ENCODE data around the gene TOR3A.

TOR3A gene

DNA sequence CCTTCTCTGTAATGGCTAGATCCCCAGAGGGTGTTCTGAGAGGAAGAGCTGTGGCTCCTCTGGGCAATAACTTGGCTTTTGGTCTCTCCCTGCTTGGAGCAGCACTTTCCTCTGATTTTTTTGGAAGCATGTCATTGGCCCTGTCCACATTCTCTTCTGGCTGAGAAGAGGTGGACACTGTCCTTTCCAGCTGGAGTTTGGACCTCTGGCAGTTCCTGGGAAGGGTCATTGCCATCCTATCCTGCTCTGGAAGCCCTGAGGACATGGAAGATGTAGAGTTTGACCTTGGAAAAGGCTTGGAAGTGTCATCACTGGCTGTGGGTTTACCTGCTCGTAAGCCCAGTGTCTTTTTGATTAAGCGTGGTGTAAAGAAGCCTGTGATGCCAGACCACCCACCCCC, 26.8 kb downstream of the TOR3A start:
- no peaks in the 10 kb centered on the region for H3K27me3 ChIP-seq (ENCODE audit: control insufficient read depth, low read length)
- no peak overlapping the region for H3K4me2 ChIP-seq (ENCODE audit: low read length)
- TF ChIP-seq CTCF (IDR thresholded peaks at IDR 0.05; ENCODE audit: low read depth, low read length, poor library complexity, severe bottlenecking) (no peak), EZH2phosphoT487 (IDR thresholded peaks at IDR 0.05; ENCODE audit: borderline replicate concordance, low read length) (no peak)
- no peak overlapping the region for H3K27ac ChIP-seq (ENCODE audit: low read depth, low read length)
- H3F3A ChIP-seq (ENCODE audit: control insufficient read depth, insufficient read depth): no peaks in the 10 kb centered on the region
- no peaks in the 10 kb centered on the region for H4K20me1 ChIP-seq (ENCODE audit: control insufficient read depth, insufficient read depth, low read depth, low read length)
- no peaks in the 10 kb centered on the region for H3K9me3 ChIP-seq (ENCODE audit: control insufficient read depth, insufficient read depth, low read length)
- H3K36me3 ChIP-seq (ENCODE audit: control insufficient read depth, low read length): peaks cover 39% of the 10 kb centered on the region
- no peaks in the 10 kb centered on the region for H3K79me2 ChIP-seq (ENCODE audit: control insufficient read depth, low read length)
- no peaks in the 10 kb centered on the region for H3K9me2 ChIP-seq (replicated peaks; ENCODE audit: control insufficient read depth, low read length)
- H3K4me1 ChIP-seq (ENCODE audit: control insufficient read depth, low read length): peaks cover 32% of the 10 kb centered on the region
- no peak overlapping the region for H3K4me3 ChIP-seq (ENCODE audit: low read length)

- peaks cover 49% of the 10 kb centered on the region for H3K36me3 ChIP-seq (ENCODE audit: control insufficient read depth, low read length)
- H4K20me1 ChIP-seq (ENCODE audit: control insufficient read depth, insufficient read depth, low read depth, low read length): no peaks in the 10 kb centered on the region
- no peaks in the 10 kb centered on the region for H3K9me3 ChIP-seq (ENCODE audit: control insufficient read depth, insufficient read depth, low read length)
- H3F3A ChIP-seq (ENCODE audit: control insufficient read depth, insufficient read depth): no peaks in the 10 kb centered on the region
- no peak overlapping the region for H3K27ac ChIP-seq (ENCODE audit: low read depth, low read length)
- no peak for TF ChIP-seq EZH2phosphoT487 (IDR thresholded peaks at IDR 0.05; ENCODE audit: borderline replicate concordance, low read length)
- no peak for TF ChIP-seq CTCF (IDR thresholded peaks at IDR 0.05; ENCODE audit: low read depth, low read length, poor library complexity, severe bottlenecking)
- H3K4me2 ChIP-seq (ENCODE audit: low read length): no peak overlapping the region
- H3K4me3 ChIP-seq (ENCODE audit: low read length): no peak overlapping the region
- no peaks in the 10 kb centered on the region for H3K9me2 ChIP-seq (replicated peaks; ENCODE audit: control insufficient read depth, low read length)
- no peaks in the 10 kb centered on the region for H3K27me3 ChIP-seq (ENCODE audit: control insufficient read depth, low read length)
- H3K79me2 ChIP-seq (ENCODE audit: control insufficient read depth, low read length): no peaks in the 10 kb centered on the region
- H3K4me1 ChIP-seq (ENCODE audit: control insufficient read depth, low read length): peaks cover 33% of the 10 kb centered on the region
Observed at GRCh38 chr1:179115181-179115580, 33.3 kb downstream of the TOR3A start.

DNA sequence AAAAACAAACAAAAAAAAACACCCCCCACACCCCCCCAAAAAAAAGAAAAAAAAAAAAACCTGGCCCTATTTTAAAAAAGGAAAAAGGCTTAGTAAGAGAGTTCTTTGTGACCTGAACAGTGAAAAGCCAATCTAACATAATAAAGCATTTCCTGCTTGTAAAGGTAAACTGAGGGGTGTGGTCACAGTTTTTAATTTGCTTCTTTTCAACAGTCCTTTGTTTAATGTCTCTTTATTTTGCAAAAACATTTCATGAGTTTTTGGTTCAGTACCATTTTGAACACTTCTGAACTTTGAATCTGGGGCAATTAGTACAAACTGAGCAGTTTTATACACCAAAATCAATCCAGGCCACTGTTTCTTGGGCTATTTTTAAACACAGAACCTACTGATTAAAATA, 37.6 kb downstream of the TOR3A start:
- no peaks in the 10 kb centered on the region for H3K27me3 ChIP-seq (ENCODE audit: control insufficient read depth, low read length)
- no peaks in the 10 kb centered on the region for H3F3A ChIP-seq (ENCODE audit: control insufficient read depth, insufficient read depth)
- H3K4me1 ChIP-seq (ENCODE audit: control insufficient read depth, low read length): peaks cover 13% of the 10 kb centered on the region
- H3K79me2 ChIP-seq (ENCODE audit: control insufficient read depth, low read length): no peaks in the 10 kb centered on the region
- no peaks in the 10 kb centered on the region for H4K20me1 ChIP-seq (ENCODE audit: control insufficient read depth, insufficient read depth, low read depth, low read length)
- H3K9me3 ChIP-seq (ENCODE audit: control insufficient read depth, insufficient read depth, low read length): no peaks in the 10 kb centered on the region
- no peak overlapping the region for H3K27ac ChIP-seq (ENCODE audit: low read depth, low read length)
- H3K36me3 ChIP-seq (ENCODE audit: control insufficient read depth, low read length): peaks cover 28% of the 10 kb centered on the region
- no peak overlapping the region for H3K4me2 ChIP-seq (ENCODE audit: low read length)
- H3K4me3 ChIP-seq (ENCODE audit: low read length): no peak overlapping the region
- TF ChIP-seq CTCF (IDR thresholded peaks at IDR 0.05; ENCODE audit: low read depth, low read length, poor library complexity, severe bottlenecking) (no peak), EZH2phosphoT487 (IDR thresholded peaks at IDR 0.05; ENCODE audit: borderline replicate concordance, low read length) (no peak)
- no peaks in the 10 kb centered on the region for H3K9me2 ChIP-seq (replicated peaks; ENCODE audit: control insufficient read depth, low read length)

- Histone ChIP-seq H3K36me3 (ENCODE audit: control insufficient read depth, low read length) (peaks cover 25% of the 10 kb centered on the region), H3K27me3 (ENCODE audit: control insufficient read depth, low read length) (no peaks in the 10 kb centered on the region), H3K4me1 (ENCODE audit: control insufficient read depth, low read length) (peaks cover 7% of the 10 kb centered on the region; the same call in 1 of the 2 replicates), H3K9me2 (replicated peaks; ENCODE audit: control insufficient read depth, low read length) (no peaks in the 10 kb centered on the region), H3K27ac (ENCODE audit: low read depth, low read length) (no peak overlapping the region), H3K4me3 (ENCODE audit: low read length) (no peak overlapping the region), H3K4me2 (ENCODE audit: low read length) (no peak overlapping the region), H3F3A (ENCODE audit: control insufficient read depth, insufficient read depth) (no peaks in the 10 kb centered on the region), H3K79me2 (ENCODE audit: control insufficient read depth, low read length) (no peaks in the 10 kb centered on the region), H4K20me1 (ENCODE audit: control insufficient read depth, insufficient read depth, low read depth, low read length) (no peaks in the 10 kb centered on the region), H3K9me3 (ENCODE audit: control insufficient read depth, insufficient read depth, low read length) (no peaks in the 10 kb centered on the region)
- TF ChIP-seq CTCF (IDR thresholded peaks at IDR 0.05; ENCODE audit: low read depth, low read length, poor library complexity, severe bottlenecking) (no peak), EZH2phosphoT487 (IDR thresholded peaks at IDR 0.05; ENCODE audit: borderline replicate concordance, low read length) (no peak)
Observed at GRCh38 chr1:179120736-179121135, 38.9 kb downstream of the TOR3A start.

Data from DOHH2 (cell line).